ENCODE results near the gene ZNF679.
A peak's percentile ranks its signal among the peaks of the same experiment; 100 is the strongest.
"Not testable (repeated sequence)": the region's sequence is repeated elsewhere in the genome, so short reads cannot be mapped to it uniquely, and the experiment has no call there.

Gene ZNF679

DNA sequence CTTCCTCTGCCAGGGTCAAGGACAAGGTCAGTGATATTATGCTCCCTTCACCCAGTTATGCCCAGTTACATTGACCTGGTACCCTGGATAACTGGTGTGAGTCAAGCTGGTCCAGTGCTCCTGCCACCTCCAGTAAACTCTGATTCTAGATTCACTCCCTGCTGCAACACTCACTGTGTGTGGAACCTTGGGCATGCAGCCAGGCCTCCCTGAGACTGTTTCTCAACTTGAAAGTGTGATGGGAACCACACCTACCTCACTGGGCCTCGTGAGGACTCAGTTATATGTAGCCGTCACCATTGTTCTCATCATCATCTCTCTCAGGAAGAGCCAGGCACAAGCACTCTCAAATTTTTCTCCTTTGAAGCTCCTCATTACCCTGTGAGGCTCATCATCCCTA lies 84.6 kb downstream of the ZNF679 start:
- DNase-seq = no peak

DNA sequence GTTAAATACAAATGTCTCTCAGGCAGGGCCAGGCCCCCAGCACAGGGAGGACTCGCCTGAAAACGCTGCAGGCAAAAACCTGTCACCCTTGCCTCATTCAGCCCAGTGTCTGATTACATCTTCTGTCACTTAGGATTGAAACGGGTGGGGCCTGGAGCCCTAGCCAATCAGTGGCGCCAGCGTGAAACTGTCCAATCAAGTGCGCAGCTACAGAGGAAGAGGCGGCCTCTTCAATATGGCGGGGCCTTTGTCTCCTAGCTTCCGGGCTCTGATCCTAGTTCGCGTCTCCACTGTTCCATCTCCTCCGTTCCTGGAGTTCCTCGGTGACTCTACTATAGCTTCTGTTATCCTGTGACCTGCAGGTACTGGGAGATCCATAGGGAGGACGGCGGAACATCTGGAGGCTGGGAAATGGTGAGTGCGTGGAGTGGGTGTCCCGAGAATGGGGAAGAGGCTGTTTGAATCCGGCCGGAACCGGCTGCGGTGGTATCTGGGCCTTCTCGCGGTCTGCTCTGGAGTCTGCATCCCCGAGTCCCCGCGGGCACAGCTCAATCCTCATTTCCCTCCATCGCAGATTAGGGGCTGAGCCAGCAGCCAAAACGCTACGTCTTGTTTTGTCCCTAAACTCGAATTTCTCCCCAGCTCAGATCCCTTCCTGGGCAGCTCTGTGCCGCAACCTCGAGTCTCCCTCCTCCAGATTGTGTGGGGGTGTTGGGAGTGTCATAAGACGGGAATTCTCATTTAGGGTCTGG lies 85.6 kb downstream of the ZNF679 start, which contains the start of gene ZNF736:
TSS of gene ZNF736 (plus strand) at position 222 of the 752 bp plus-strand sequence. CDS start at position 412, 190 bp downstream.
- DNase-seq = peak; percentile 68 to 70

DNA sequence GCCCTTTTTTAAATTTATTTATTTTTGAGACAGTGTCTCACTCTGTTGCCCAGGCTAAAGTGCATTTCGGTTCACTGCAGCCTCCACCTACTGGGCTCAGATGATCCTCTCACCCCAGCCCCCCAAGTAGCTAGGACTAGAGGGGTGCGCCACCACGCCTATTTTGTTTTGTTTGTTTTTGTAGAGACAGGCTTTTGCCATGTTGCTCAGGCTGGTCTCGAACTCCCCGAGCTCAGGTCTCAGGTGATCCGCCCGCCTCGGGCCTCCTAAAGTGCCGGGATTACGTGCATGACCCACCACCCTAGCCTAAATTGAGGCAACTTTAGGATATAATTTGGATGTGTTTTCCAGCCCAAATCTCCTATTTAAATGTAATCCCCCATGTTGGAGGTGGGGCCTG lies 86.3 kb downstream of the ZNF679 start:
- no peak for DNase-seq

DNA sequence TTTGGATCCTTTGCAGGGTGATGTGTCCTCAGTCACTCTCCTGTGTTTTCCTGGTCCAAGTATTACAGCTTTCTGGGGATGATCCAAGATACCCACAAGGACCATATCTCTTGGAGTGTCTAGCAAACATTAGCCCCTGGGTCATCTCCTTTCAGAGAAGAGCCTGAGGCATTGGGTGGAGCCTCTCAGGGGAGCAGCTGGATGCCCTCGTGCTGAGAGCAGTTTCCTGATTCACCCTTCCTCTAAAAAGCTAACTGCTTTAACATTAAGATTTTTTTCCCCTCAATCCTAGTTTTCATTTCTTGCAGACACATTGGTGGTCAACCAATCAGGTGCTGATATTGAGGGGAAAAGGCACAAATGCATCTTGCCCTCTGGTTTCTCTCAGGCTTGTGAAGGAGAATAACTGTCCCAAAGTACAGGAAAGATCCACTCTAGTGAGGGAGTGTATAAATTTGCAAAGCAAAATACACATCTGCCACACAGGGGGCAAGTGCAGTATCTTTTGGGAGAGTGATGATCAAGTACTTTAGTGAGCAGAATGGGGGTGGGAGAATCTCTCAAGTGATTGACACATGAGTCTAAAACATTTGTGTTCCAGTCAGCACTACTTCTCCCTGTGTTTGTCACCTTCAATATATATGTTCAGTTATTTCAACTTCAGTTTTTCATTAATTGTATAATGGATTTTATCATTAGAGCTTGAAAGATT lies 87.9 kb downstream of the ZNF679 start:
- DNase-seq = not testable (repeated sequence)
